ENCODE measurements around the gene CCDC57. TPM values are rescaled to one million over a fixed set of nuclear protein-coding genes. Genes with fewer than 3 reads are reported as not detected.

Gene CCDC57
- total RNA-seq, 2 donors from 2014 or later: 76.9 to 78.8 TPM

- Mint-ChIP-seq H3K27me3 (ENCODE audit: low read depth) (no peaks in the 10 kb centered on the region), H3K36me3 (ENCODE audit: insufficient read depth in 2 of 2) (peaks cover 9 to 17% of the 10 kb centered on the region in 2 donors), H3K4me3 (no peak overlapping the region), H3K9me3 (no peaks in the 10 kb centered on the region), H3K27ac (no peak overlapping the region), H3K4me1 (ENCODE audit: low read depth) (peaks cover 49% of the 10 kb centered on the region)
- ATAC-seq (replicated peaks in 1 of 2) (no peak), DNase-seq (no peak)
Observed at GRCh38 chr17:82242977-82243647, 30.5 kb upstream of the CCDC57 start.

DNA sequence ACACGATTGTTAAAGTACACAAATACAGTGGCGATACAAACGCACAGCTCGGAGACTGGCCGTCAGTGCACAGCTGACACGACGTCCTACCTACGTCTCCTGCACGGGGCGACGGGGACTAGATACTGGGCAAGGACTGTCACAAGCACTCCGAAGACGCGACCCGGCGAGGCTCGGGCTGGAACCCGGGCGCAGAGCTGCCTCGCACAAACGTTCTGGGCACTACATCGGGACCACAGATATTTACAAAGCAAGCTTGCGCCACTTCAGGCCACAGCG lies 30.0 kb upstream of the CCDC57 start:
- no peaks in the 10 kb centered on the region for H3K27me3 Mint-ChIP-seq (ENCODE audit: low read depth)
- no peaks in the 10 kb centered on the region for H3K9me3 Mint-ChIP-seq
- peaks cover 7 to 12% of the 10 kb centered on the region in 2 donors for H3K36me3 Mint-ChIP-seq (ENCODE audit: insufficient read depth in 2 of 2)
- H3K4me1 Mint-ChIP-seq (ENCODE audit: low read depth): peaks cover 49% of the 10 kb centered on the region
- no peak for DNase-seq
- H3K4me3 Mint-ChIP-seq: peak overlapping the region in 1 of 2 donors; percentile 44
- peak overlapping the region; percentile 11 for H3K27ac Mint-ChIP-seq
- no peak for ATAC-seq (replicated peaks in 1 of 2)

- DNase-seq (no peak), ATAC-seq (replicated peaks in 1 of 2) (peak; percentile 4)
- no peaks in the 10 kb centered on the region for H3K27me3 Mint-ChIP-seq (ENCODE audit: low read depth)
- H3K36me3 Mint-ChIP-seq (ENCODE audit: insufficient read depth in 2 of 2): peaks cover 7 to 13% of the 10 kb centered on the region in 2 donors
- no peaks in the 10 kb centered on the region for H3K9me3 Mint-ChIP-seq
- peak overlapping the region in 1 of 2 donors; percentile 67 for H3K4me3 Mint-ChIP-seq
- H3K27ac Mint-ChIP-seq: peak overlapping the region; percentile 73
- H3K4me1 Mint-ChIP-seq (ENCODE audit: low read depth): peaks cover 49% of the 10 kb centered on the region
Observed at GRCh38 chr17:82241926-82242697, 29.5 kb upstream of the CCDC57 start.

DNA sequence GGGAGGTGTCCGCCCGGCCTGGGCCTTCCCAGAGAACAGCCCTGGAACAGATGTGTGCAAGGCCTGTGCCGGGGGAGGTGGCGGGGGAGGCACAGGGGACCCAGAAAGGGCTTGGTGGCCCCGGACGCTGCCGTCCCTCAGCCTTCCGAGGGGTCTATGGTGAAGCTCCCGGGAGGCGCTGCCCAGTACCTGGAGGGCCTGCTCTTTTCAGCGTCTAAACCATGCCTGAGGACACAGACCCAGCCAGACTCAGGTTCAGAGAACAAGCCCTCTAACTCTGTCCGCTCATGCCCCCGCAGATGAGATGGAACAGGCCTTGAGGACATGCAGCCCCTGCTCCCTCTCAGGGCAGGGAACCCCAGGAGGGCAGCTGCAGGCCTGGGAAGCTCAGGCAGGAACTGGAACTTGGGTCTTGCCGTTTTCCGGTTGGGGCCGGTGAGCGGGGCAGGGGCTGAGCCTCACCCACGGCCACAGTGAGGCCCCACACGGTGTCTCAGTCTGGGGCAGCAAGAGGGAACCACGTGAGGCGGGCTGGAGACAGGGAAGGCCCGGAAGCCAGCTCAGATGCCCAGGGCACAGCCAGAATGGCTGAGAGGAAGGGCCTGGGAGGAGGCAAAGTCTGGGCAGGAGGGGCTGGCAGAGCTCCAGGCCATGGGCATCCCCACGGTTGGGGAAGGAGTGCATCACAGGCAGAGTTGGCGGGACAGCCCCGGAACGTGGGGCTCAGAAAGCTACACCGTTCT lies 28.7 kb upstream of the CCDC57 start:
- peak overlapping the region; percentile 73 for H3K27ac Mint-ChIP-seq
- H3K4me1 Mint-ChIP-seq (ENCODE audit: low read depth): peaks cover 45% of the 10 kb centered on the region
- peak overlapping the region; percentile 45 to 67 for H3K4me3 Mint-ChIP-seq
- peaks cover 7 to 12% of the 10 kb centered on the region in 2 donors for H3K36me3 Mint-ChIP-seq (ENCODE audit: insufficient read depth in 2 of 2)
- H3K9me3 Mint-ChIP-seq: no peaks in the 10 kb centered on the region
- no peaks in the 10 kb centered on the region for H3K27me3 Mint-ChIP-seq (ENCODE audit: low read depth)
- DNase-seq (peak; percentile 58 to 62), ATAC-seq (replicated peaks in 1 of 2) (peak; percentile 49 to 56)

- H3K36me3 Mint-ChIP-seq (ENCODE audit: insufficient read depth in 2 of 2): peaks cover 7 to 12% of the 10 kb centered on the region in 2 donors
- H3K27ac Mint-ChIP-seq: peak overlapping the region; percentile 46
- H3K27me3 Mint-ChIP-seq (ENCODE audit: low read depth): no peaks in the 10 kb centered on the region
- DNase-seq (no peak), ATAC-seq (replicated peaks in 1 of 2) (no peak)
- peaks cover 42% of the 10 kb centered on the region for H3K4me1 Mint-ChIP-seq (ENCODE audit: low read depth)
- H3K4me3 Mint-ChIP-seq: peak overlapping the region in 1 of 2 donors; percentile 6
- H3K9me3 Mint-ChIP-seq: no peaks in the 10 kb centered on the region
Observed at GRCh38 chr17:82240506-82241182, 28.0 kb upstream of the CCDC57 start.

DNA sequence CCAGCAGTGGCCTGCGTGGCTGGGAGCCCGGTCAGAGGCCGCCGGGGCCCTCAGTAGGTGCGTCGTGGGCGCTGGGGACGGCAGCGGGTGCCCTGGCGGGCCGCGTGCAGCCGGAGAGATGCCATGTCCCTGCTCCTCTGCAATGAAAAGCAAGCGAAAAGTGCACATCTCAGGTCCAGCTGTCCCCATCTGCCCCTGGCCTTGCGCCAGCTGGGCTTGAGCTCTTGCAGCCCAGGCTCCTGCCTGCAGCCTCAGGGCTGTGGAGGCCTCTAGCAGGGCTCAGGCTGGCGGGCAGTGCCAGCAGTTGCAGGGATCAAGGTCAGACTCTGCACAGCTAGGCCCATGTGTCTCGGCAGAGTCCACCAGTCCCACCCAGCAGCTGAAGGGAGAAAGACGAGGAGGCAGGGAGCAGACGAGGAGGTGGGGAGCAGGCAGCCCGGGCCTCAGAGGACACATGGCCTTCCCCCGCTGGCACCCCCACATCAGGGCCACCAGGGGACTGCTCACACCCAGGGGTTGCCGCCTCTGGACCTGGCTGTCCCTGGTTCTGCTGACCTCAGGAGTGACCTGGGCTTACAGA lies 27.4 kb upstream of the CCDC57 start:
- Mint-ChIP-seq H3K4me1 (ENCODE audit: low read depth) (peaks cover 42% of the 10 kb centered on the region), H3K9me3 (no peaks in the 10 kb centered on the region), H3K27me3 (ENCODE audit: low read depth) (no peaks in the 10 kb centered on the region), H3K27ac (peak overlapping the region; percentile 71), H3K36me3 (ENCODE audit: insufficient read depth in 2 of 2) (peaks cover 7 to 11% of the 10 kb centered on the region in 2 donors), H3K4me3 (no peak overlapping the region)
- ATAC-seq (replicated peaks in 1 of 2) (no peak), DNase-seq (no peak)

GRCh38 chr17:82239401-82239925 lies 26.8 kb upstream of the CCDC57 start:
- peaks cover 4 to 6% of the 10 kb centered on the region in 2 donors for H3K36me3 Mint-ChIP-seq (ENCODE audit: insufficient read depth in 2 of 2)
- peak overlapping the region in 1 of 2 donors; percentile 73 for H3K4me3 Mint-ChIP-seq
- H3K9me3 Mint-ChIP-seq: no peaks in the 10 kb centered on the region
- no peak for ATAC-seq (replicated peaks in 1 of 2)
- H3K4me1 Mint-ChIP-seq (ENCODE audit: low read depth): peaks cover 42% of the 10 kb centered on the region
- H3K27ac Mint-ChIP-seq: peak overlapping the region; percentile 60
- DNase-seq: no peak
- no peaks in the 10 kb centered on the region for H3K27me3 Mint-ChIP-seq (ENCODE audit: low read depth)

DNA sequence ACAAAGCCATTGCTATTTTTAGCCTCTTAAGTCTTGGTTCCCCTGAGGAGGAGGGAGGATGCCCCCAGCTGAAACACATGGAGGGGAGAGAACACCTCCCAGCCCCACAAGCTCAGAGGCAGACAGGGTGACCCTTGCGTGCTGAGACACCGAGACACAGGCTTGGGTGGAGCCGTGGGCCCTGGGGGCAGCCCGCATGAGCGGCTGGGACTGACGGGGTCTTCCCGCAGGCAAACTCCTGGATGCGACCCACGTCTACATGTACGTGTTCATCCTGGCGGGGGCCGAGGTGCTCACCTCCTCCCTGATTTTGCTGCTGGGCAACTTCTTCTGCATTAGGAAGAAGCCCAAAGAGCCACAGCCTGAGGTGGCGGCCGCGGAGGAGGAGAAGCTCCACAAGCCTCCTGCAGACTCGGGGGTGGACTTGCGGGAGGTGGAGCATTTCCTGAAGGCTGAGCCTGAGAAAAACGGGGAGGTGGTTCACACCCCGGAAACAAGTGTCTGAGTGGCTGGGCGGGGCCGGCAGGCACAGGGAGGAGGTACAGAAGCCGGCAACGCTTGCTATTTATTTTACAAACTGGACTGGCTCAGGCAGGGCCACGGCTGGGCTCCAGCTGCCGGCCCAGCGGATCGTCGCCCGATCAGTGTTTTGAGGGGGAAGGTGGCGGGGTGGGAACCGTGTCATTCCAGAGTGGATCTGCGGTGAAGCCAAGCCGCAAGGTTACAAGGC lies 26.0 kb upstream of the CCDC57 start:
- peak; percentile 31 to 57 for ATAC-seq (replicated peaks in 1 of 2)
- Mint-ChIP-seq H3K9me3 (no peaks in the 10 kb centered on the region), H3K4me3 (peak overlapping the region; percentile 73 to 78), H3K4me1 (ENCODE audit: low read depth) (peaks cover 42% of the 10 kb centered on the region), H3K27me3 (ENCODE audit: low read depth) (no peaks in the 10 kb centered on the region), H3K36me3 (ENCODE audit: insufficient read depth in 2 of 2) (peaks cover 0 to 2% of the 10 kb centered on the region in 2 donors), H3K27ac (peak overlapping the region; percentile 62)
- peak; percentile 71 to 73 for DNase-seq

DNA sequence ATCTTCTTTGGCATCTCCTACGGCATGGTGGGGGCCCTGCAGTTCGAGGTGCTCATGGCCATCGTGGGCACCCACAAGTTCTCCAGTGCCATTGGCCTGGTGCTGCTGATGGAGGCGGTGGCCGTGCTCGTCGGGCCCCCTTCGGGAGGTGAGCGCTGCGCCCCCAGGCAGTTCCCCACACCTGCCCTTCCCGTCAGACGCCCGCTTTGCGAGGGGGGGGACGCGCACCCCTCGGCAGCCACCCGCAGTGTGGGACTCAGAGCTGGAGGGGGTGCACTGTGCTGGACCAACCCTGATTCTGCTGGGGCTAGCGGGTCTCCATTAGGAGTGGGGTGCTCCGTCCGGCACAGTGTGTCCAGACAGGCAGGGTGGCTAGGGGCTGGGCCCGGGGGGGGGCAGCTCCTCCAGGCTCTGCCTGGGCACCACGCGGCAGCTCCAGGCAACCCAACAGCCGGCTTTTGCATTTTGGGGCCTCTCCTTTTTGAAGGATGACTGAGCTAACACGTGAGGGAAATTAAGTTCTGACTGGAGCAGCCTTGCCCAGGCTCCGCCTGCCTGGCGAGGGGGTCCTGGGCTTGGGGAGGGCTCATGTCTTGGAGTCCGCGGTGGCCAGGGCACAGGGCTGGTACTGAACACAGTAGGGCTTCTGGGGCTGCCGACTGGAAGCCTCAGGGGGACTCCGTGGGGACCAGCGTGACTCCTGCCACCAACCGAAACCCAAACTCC lies 25.3 kb upstream of the CCDC57 start:
- H3K36me3 Mint-ChIP-seq (ENCODE audit: insufficient read depth in 2 of 2): peaks cover 0 to 2% of the 10 kb centered on the region in 2 donors
- H3K4me3 Mint-ChIP-seq: peak overlapping the region; percentile 73 to 78
- peaks cover 39% of the 10 kb centered on the region for H3K4me1 Mint-ChIP-seq (ENCODE audit: low read depth)
- DNase-seq (no peak), ATAC-seq (replicated peaks in 1 of 2) (peak in 1 of 2 donors; percentile 1)
- H3K9me3 Mint-ChIP-seq: no peaks in the 10 kb centered on the region
- H3K27ac Mint-ChIP-seq: peak overlapping the region; percentile 46
- H3K27me3 Mint-ChIP-seq (ENCODE audit: low read depth): no peaks in the 10 kb centered on the region

GRCh38 chr17:82237083-82237745 lies 24.6 kb upstream of the CCDC57 start:
- Mint-ChIP-seq H3K4me1 (ENCODE audit: low read depth) (peaks cover 33% of the 10 kb centered on the region), H3K27ac (peak overlapping the region; percentile 46)
- ATAC-seq (replicated peaks in 1 of 2): no peak

More at GRCh38 chr17:82237083-82237745, 24.6 kb upstream of the CCDC57 start:
- H3K4me3 Mint-ChIP-seq: no peak overlapping the region
- H3K36me3 Mint-ChIP-seq (ENCODE audit: insufficient read depth in 2 of 2): peaks cover 0 to 2% of the 10 kb centered on the region in 2 donors
- DNase-seq: no peak
- H3K9me3 Mint-ChIP-seq: no peaks in the 10 kb centered on the region
- no peaks in the 10 kb centered on the region for H3K27me3 Mint-ChIP-seq (ENCODE audit: low read depth)
